Neutrophil (primary cell): ENCODE measurements around the gene KBTBD13.
"Not testable (repeated sequence)": the region's sequence is repeated elsewhere in the genome, so short reads cannot be mapped to it uniquely, and the experiment has no call there.

Experiments
- H3K27ac ChIP-seq: fragments of 200-600 bp; sonication (generic); 2 replicates; pipeline ENCODE4 v1.5.1; 2016; ENCODE audit warnings: mild to moderate bottlenecking, moderate library complexity
- H3K27me3 ChIP-seq: fragments of 200-600 bp; sonication (generic); 2 replicates; pipeline ENCODE4 v1.6.0; 2016; ENCODE audit warnings: mild to moderate bottlenecking
- H3K36me3 ChIP-seq: fragments of 200-600 bp; sonication (generic); 2 replicates; pipeline ENCODE4 v1.5.1; 2017
- H3K4me1 ChIP-seq, 2 experiments: fragments of 200-600 bp in 1 of 2; sonication (generic) in 1 of 2; 1 replicate in 1 of 2; 2 replicates in 1 of 2; pipeline versions ENCODE4 v1.5.1 to v1.6.1; 2013 to 2016; ENCODE audit warnings: low read depth in 1 of 2, low read length in 1 of 2, mild to moderate bottlenecking in 1 of 2, moderate library complexity in 1 of 2; ENCODE audit not compliant: control insufficient read depth in 1 of 2, insufficient read depth in 1 of 2
- H3K4me3 ChIP-seq, 2 experiments: fragments of 200-600 bp in 1 of 2; sonication (generic) in 1 of 2; 1 replicate in 1 of 2; 2 replicates in 1 of 2; pipeline ENCODE4 v1.5.1; 2013 to 2016; ENCODE audit warnings: low read depth in 1 of 2, low read length in 1 of 2, mild to moderate bottlenecking in 1 of 2, moderate library complexity in 1 of 2
- H3K9me3 ChIP-seq: fragments of 200-600 bp; sonication (generic); 2 replicates; pipeline ENCODE4 v1.5.1; 2016
- TF ChIP-seq, protein P1 (sequence below): fragments of 200-600 bp; sonication (generic); IDR thresholded peaks from 2 replicates; pipeline ENCODE4 v1.5.1; 2016; ENCODE audit warnings: antibody characterized with exemption

KBTBD13 gene

DNA sequence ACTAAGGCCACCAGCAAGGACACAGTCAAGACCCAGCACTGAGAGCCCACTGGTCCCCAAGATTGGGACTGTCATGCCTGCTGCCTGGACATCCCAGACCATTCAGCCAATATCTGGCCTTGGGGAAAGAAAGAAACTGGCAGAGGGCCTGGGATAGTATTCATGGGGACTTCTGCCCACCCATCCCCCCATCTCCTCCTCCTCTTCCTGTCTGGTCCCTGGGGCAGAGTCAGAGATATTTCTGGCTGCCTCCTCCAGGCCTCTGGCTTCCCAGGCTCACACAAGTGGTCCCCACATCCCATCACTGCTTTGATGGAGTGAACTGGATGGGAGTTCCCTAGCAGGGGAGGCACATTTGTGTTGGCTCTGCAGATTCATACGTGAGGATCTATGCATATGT is 4.5 kb upstream of the KBTBD13 start:
- Histone ChIP-seq H3K27me3 (peaks cover 76% of the 10 kb centered on the region), H3K4me1 (no peaks in the 10 kb centered on the region), H3K27ac (no peak overlapping the region), H3K4me3 (no peak overlapping the region), H3K9me3 (no peaks in the 10 kb centered on the region), H3K36me3 (no peaks in the 10 kb centered on the region)
- TF ChIP-seq, protein P1, sequence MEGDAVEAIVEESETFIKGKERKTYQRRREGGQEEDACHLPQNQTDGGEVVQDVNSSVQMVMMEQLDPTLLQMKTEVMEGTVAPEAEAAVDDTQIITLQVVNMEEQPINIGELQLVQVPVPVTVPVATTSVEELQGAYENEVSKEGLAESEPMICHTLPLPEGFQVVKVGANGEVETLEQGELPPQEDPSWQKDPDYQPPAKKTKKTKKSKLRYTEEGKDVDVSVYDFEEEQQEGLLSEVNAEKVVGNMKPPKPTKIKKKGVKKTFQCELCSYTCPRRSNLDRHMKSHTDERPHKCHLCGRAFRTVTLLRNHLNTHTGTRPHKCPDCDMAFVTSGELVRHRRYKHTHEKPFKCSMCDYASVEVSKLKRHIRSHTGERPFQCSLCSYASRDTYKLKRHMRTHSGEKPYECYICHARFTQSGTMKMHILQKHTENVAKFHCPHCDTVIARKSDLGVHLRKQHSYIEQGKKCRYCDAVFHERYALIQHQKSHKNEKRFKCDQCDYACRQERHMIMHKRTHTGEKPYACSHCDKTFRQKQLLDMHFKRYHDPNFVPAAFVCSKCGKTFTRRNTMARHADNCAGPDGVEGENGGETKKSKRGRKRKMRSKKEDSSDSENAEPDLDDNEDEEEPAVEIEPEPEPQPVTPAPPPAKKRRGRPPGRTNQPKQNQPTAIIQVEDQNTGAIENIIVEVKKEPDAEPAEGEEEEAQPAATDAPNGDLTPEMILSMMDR = no peak

DNA sequence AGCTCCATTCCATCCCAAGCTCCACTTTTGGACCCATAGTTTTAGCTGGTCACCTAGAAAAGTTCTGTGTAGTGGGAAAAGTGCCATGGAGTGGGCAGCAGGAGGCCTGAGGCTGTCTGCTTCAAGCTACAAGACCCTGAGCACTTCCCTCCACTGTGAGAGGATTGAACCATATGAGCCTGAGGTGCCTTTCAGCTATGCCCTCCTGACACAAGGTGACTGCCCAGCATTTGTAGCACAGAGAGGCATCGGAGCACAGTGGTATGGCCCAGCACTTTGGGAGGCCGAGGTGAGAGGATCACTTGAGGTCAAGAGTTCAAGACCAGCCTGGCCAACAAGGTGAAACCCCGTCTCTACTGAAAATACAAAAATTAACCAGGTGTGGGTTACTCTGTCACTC is 3.9 kb upstream of the KBTBD13 start:
- Histone ChIP-seq H3K4me3 (no peak overlapping the region), H3K9me3 (no peaks in the 10 kb centered on the region), H3K27me3 (peaks cover 76% of the 10 kb centered on the region), H3K36me3 (no peaks in the 10 kb centered on the region), H3K4me1 (no peaks in the 10 kb centered on the region), H3K27ac (no peak overlapping the region)
- TF ChIP-seq, protein P1 = no peak

DNA sequence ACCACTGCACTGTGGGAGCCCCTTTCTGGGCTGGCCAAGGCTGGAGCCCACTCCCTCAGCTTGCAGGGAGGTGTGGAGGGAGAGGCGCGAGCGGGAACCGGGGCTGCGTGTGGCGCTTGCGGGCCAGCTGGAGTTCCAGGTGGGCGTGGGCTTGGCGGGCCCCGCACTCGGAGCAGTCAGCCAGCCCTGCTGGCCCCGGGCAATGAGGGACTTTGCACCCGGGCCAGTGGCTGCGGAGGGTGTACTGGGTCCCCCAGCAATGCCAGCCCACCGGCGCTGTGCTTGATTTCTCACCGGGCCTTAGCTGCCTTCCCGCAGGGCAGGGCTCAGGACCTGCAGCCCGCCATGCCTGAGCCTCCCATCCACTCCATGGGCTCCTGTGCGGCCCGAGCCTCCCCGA is 1.6 kb upstream of the KBTBD13 start:
- not testable (repeated sequence) for H3K36me3 ChIP-seq, H3K9me3 ChIP-seq, H3K4me3 ChIP-seq, H3K27ac ChIP-seq, H3K4me1 ChIP-seq
- peaks cover 76% of the 10 kb centered on the region for H3K27me3 ChIP-seq

DNA sequence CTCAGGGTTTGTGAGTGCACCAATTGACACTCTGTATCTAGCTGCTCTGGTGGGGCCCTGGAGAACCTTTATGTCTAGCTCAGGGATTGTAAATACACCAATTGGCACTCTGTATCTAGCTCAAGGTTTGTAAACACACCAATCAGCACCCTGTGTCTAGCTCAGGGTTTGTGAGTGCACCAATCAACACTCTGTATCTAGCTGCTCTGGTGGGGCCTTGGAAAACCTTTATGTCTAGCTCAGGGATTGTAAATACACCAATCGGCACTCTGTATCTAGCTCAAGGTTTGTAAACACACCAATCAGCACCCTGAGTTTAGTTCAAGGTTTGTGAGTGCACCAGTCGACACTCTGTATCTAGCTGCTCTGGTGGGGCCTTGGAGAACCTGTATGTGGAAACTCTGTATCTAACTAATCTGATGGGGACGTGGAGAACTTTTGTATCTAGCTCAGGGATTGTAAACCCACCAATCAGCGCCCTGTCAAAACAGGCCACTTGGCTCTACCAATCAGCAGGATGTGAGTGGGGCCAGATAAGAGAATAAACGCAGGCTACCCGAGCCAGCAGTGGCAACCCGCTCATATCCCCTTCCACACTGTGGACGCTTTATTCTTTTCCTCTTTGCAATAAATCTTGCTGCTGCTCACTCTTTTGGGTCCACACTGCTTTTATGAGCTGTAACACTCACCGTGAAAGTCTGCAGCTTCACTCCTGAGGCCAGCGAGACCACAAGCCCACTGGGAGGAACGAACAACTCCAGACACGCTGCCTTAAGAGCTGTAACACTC is 745 bp upstream of the KBTBD13 start:
- H3K27me3 ChIP-seq = peaks cover 76% of the 10 kb centered on the region
- not testable (repeated sequence) for H3K27ac ChIP-seq, H3K4me3 ChIP-seq, H3K4me1 ChIP-seq, H3K36me3 ChIP-seq, H3K9me3 ChIP-seq

DNA sequence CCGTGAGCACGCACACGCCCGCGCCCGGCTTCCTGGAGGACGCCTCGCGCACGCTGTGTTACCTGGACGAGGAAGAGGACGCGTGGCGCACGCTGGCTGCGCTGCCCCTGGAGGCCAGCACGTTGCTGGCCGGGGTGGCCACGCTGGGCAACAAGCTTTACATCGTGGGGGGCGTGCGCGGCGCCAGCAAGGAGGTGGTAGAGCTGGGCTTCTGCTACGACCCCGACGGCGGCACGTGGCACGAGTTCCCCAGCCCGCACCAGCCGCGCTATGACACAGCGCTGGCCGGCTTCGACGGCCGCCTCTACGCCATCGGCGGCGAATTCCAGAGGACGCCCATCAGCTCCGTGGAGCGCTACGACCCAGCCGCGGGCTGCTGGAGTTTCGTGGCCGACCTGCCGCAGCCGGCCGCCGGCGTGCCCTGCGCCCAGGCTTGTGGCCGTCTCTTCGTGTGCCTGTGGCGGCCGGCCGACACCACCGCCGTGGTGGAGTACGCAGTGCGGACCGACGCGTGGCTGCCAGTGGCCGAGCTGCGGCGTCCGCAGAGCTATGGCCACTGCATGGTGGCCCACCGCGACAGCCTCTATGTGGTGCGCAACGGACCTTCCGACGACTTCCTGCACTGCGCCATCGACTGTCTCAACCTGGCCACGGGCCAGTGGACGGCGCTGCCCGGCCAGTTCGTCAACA is 890 bp downstream of the KBTBD13 start:
- Histone ChIP-seq H3K27ac (no peak overlapping the region), H3K36me3 (no peaks in the 10 kb centered on the region), H3K27me3 (peaks cover 80% of the 10 kb centered on the region), H3K4me1 (peaks cover 0 to 4% of the 10 kb centered on the region in 2 experiments), H3K9me3 (no peaks in the 10 kb centered on the region), H3K4me3 (no peak overlapping the region)
- TF ChIP-seq, protein P1 = no peak

DNA sequence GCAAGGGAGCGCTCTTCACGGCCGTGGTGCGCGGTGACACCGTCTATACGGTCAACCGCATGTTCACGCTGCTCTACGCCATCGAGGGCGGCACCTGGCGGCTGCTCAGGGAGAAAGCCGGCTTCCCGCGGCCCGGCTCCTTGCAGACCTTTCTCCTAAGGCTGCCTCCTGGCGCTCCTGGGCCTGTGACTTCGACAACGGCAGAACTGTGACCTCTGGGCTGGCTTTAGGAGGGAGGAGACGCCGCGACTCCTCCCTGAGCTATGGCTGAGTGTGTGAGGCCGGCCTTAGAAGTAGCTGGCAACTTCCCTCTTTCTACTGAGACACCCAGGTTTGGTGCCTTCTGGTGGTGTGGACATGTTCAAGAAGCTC is 1.4 kb downstream of the KBTBD13 start:
- Histone ChIP-seq H3K27me3 (peaks cover 85% of the 10 kb centered on the region), H3K4me1 (peaks cover 0 to 4% of the 10 kb centered on the region in 2 experiments), H3K4me3 (no peak overlapping the region), H3K27ac (no peak overlapping the region), H3K9me3 (no peaks in the 10 kb centered on the region), H3K36me3 (no peaks in the 10 kb centered on the region)
- TF ChIP-seq, protein P1 = no peak
